Liver (tissue), 9 donors: ENCODE measurements around the gene CTNND1. TPM values are rescaled to one million over a fixed set of nuclear protein-coding genes. Genes with fewer than 3 reads are reported as not detected.

Source experiments
- DNase-seq: peaks from one replicate; pipeline ENCODE4 v3.0.0-alpha.2; 2017; ENCODE audit warnings: low spot score
- H3K27ac ChIP-seq, 2 donors: one replicate each; pipeline ENCODE4 v1.7.0; 2013; ENCODE audit warnings: inconsistent platforms in 2 of 2, low read length in 2 of 2, control low read depth in 1 of 2, low read depth in 1 of 2, mild to moderate bottlenecking in 1 of 2
- H3K27me3 ChIP-seq, 4 donors: one replicate each; pipeline versions ENCODE4 v1.6.1 to v1.7.0; 2013; ENCODE audit warnings: low read length in 3 of 4, inconsistent platforms in 1 of 4, mild to moderate bottlenecking in 1 of 4, moderate library complexity in 1 of 4; ENCODE audit not compliant: control insufficient read depth in 4 of 4, insufficient read depth in 4 of 4
- H3K36me3 ChIP-seq, 4 donors: one replicate each; pipeline versions ENCODE4 v1.6.1 to v1.7.0; 2013; ENCODE audit warnings: low read length in 3 of 4, mild to moderate bottlenecking in 3 of 4, low read depth in 1 of 4, moderate library complexity in 1 of 4; ENCODE audit not compliant: control insufficient read depth in 4 of 4, insufficient read depth in 3 of 4
- H3K4me1 ChIP-seq, 4 donors: one replicate each; pipeline versions ENCODE4 v1.6.1 to v1.7.0; 2013; ENCODE audit warnings: low read length in 3 of 4, mild to moderate bottlenecking in 3 of 4, moderate library complexity in 1 of 4; ENCODE audit not compliant: control insufficient read depth in 4 of 4, insufficient read depth in 4 of 4
- H3K4me3 ChIP-seq, 3 donors: one replicate each; pipeline versions ENCODE4 v1.6.1 to v1.7.0; 2013; ENCODE audit warnings: low read length in 3 of 3, control low read depth in 1 of 3, low read depth in 1 of 3, mild to moderate bottlenecking in 1 of 3
- H3K9ac ChIP-seq, 2 donors: one replicate each; pipeline ENCODE4 v1.7.0; 2013; ENCODE audit warnings: low read length in 2 of 2, mild to moderate bottlenecking in 2 of 2, moderate library complexity in 2 of 2, control low read depth in 1 of 2, low read depth in 1 of 2
- H3K9me3 ChIP-seq, 4 donors: one replicate each; pipeline versions ENCODE4 v1.6.1 to v1.7.0; 2013; ENCODE audit warnings: low read length in 3 of 4; ENCODE audit not compliant: control insufficient read depth in 4 of 4
- CTCF ChIP-seq: fragments of 150-350 bp; IDR thresholded peaks from 2 replicates; pipeline ENCODE4 v1.5.1; 2017; ENCODE audit warnings: improper control_type of control experiment, low read depth, low read length; ENCODE audit not compliant: missing input control
- EGR1 ChIP-seq, 2 donors: IDR thresholded peaks; 2 replicates each; pipeline ENCODE4 v1.6.1; 2016 to 2018; ENCODE audit warnings: antibody characterized with exemption in 2 of 2, low read depth in 2 of 2
- FOXA1 ChIP-seq: IDR thresholded peaks from 2 replicates; pipeline ENCODE4 v1.6.1; 2016; ENCODE audit warnings: antibody characterized with exemption
- FOXA2 ChIP-seq: IDR thresholded peaks from 2 replicates; pipeline ENCODE4 v1.6.1; 2016; ENCODE audit warnings: antibody characterized with exemption
- GABPA ChIP-seq, 2 donors: IDR thresholded peaks in 1 of 2; conservative IDR thresholded peaks in 1 of 2; 2 replicates each; pipeline ENCODE4 v1.6.1; 2016; ENCODE audit warnings: antibody characterized with exemption in 2 of 2, mild to moderate bottlenecking in 1 of 2, moderate library complexity in 1 of 2
- HNF4A ChIP-seq, 2 donors: conservative IDR thresholded peaks; 2 replicates each; pipeline ENCODE4 v1.6.1; 2016; ENCODE audit warnings: antibody characterized with exemption in 2 of 2, mild to moderate bottlenecking in 2 of 2
- HNF4G ChIP-seq: IDR thresholded peaks from 2 replicates; pipeline ENCODE4 v1.6.1; 2016; ENCODE audit warnings: antibody characterized with exemption
- JUND ChIP-seq, 2 donors: IDR thresholded peaks; 2 replicates each; pipeline ENCODE4 v1.6.1; 2016; ENCODE audit warnings: antibody characterized with exemption in 2 of 2
- MAX ChIP-seq: IDR thresholded peaks from 2 replicates; pipeline ENCODE4 v1.6.1; 2016; ENCODE audit warnings: antibody characterized with exemption
- NR2F2 ChIP-seq: IDR thresholded peaks from 2 replicates; pipeline ENCODE4 v1.6.1; 2016; ENCODE audit warnings: antibody characterized with exemption
- RAD21 ChIP-seq, 2 donors: IDR thresholded peaks; 2 replicates each; pipeline ENCODE4 v1.6.1; 2016; ENCODE audit warnings: antibody characterized with exemption in 2 of 2, mild to moderate bottlenecking in 2 of 2
- REST ChIP-seq: IDR thresholded peaks from 2 replicates; pipeline ENCODE4 v1.6.1; 2016; ENCODE audit warnings: antibody characterized with exemption, mild to moderate bottlenecking
- RXRA ChIP-seq, 2 donors: IDR thresholded peaks; 2 replicates each; pipeline ENCODE4 v1.6.1; 2017 to 2018; ENCODE audit warnings: antibody characterized with exemption in 2 of 2, mild to moderate bottlenecking in 1 of 2
- SP1 ChIP-seq: IDR thresholded peaks from 2 replicates; pipeline ENCODE4 v1.6.1; 2018; ENCODE audit warnings: antibody characterized with exemption, mild to moderate bottlenecking
- TAF1 ChIP-seq: conservative IDR thresholded peaks from 2 replicates; pipeline ENCODE4 v1.6.1; 2016; ENCODE audit warnings: antibody characterized with exemption, mild to moderate bottlenecking
- YY1 ChIP-seq: IDR thresholded peaks from 2 replicates; pipeline ENCODE4 v1.6.1; 2016; ENCODE audit warnings: antibody characterized with exemption, mild to moderate bottlenecking
- WGBS: extraction: QIAGEN DNeasy Blood & Tissue Kit; methylation state at CpG from one replicate; pipeline ENCODE4 v1.1.7; 2013; 5-methylcytosine and 5-hydroxymethylcytosine counted together
- polyA plus RNA-seq, 2 donors: library from polyadenylated mRNA; stranded (reverse) in 1 of 2; unstranded in 1 of 2; fragments of 200-250 nt in 1 of 2; fragments of >200 nt in 1 of 2; fragmentation: Nextera tagmentation in 1 of 2; extraction: Ambion mirVana in 1 of 2; gene quantifications; one replicate each; pipeline versions ENCODE4 v1.2.1 to v1.2.3, GENCODE V29; 2013 to 2015
- total RNA-seq, 2 donors: library from RNA; depleted of rRNA; stranded (reverse); fragments of >200 nt; gene quantifications; one replicate each; pipeline ENCODE4 v1.2.3, GENCODE V29; 2014
- TF ChIP-seq, protein P1 (sequence below): IDR thresholded peaks from 2 replicates; pipeline ENCODE4 v1.6.1; 2016; ENCODE audit warnings: antibody characterized with exemption
- TF ChIP-seq, protein P2 (sequence below): IDR thresholded peaks from 2 replicates; pipeline ENCODE4 v1.6.1; 2016; ENCODE audit warnings: antibody characterized with exemption
- donor health status: healthy.
- donor health status: healthy.
- donor health status: healthy.
- donor health status: healthy.
- donor health status: healthy.

The CTNND1 gene
- total and polyA plus RNA-seq, 4 donors: 21.5 to 97.1 (median 58.0) TPM

DNA sequence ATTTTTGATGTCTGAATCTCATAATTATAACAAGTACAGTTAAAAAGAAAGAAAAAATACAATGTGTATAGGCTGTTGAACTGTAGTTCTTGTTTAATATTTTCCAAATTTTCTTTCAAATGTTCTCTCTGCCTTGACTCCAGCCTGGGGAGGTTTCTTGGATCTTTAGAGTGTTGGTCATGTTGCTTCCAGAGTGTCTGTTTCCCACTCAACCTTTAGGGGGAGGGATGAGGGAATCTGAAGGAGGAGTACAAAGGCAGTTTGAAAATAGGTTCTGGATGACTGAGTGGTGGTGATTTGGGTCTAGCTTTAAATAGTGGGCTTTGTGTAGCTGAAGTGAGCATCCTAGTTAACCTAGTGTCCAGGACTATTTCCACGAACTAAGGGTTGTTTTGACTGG lies 2.0 kb downstream of the CTNND1 start:
- Histone ChIP-seq H3K27me3 (no peaks in the 10 kb centered on the region), H3K4me1 (peaks cover 5 to 37% (median 28%) of the 10 kb centered on the region in 4 donors), H3K36me3 (no peaks in the 10 kb centered on the region), H3K9me3 (no peaks in the 10 kb centered on the region), H3K27ac (peak overlapping the region in 1 of 2 donors; percentile 2), H3K9ac (peak overlapping the region; percentile 95 to 100), H3K4me3 (peak overlapping the region; percentile 74 to 95 (median 91))
- WGBS: 8% methylated on average over 1 of the region's 1 CpG
- TF ChIP-seq CTCF: peak; percentile 15
- no peak for TF ChIP-seq YY1
- no peak for TF ChIP-seq MAX
- TF ChIP-seq EGR1 (IDR thresholded peaks at IDR 0.05; ENCODE audit: low read depth in 2 of 2): no peak
- TF ChIP-seq RAD21 (IDR thresholded peaks at IDR 0.05): peak in 1 of 2 donors; percentile 50
- TF ChIP-seq TAF1: no peak
- TF ChIP-seq, protein P1, sequence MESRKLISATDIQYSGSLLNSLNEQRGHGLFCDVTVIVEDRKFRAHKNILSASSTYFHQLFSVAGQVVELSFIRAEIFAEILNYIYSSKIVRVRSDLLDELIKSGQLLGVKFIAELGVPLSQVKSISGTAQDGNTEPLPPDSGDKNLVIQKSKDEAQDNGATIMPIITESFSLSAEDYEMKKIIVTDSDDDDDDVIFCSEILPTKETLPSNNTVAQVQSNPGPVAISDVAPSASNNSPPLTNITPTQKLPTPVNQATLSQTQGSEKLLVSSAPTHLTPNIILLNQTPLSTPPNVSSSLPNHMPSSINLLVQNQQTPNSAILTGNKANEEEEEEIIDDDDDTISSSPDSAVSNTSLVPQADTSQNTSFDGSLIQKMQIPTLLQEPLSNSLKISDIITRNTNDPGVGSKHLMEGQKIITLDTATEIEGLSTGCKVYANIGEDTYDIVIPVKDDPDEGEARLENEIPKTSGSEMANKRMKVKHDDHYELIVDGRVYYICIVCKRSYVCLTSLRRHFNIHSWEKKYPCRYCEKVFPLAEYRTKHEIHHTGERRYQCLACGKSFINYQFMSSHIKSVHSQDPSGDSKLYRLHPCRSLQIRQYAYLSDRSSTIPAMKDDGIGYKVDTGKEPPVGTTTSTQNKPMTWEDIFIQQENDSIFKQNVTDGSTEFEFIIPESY: no peak
- no peak for TF ChIP-seq HNF4A (conservative IDR thresholded peaks at IDR 0.05)
- no peak for TF ChIP-seq GABPA (IDR thresholded peaks at IDR 0.05 in 1 of 2, conservative IDR thresholded peaks at IDR 0.05 in 1 of 2)
- TF ChIP-seq HNF4G: no peak
- no peak for TF ChIP-seq JUND (IDR thresholded peaks at IDR 0.05)
- TF ChIP-seq FOXA2: no peak
- no peak for DNase-seq

GRCh38 chr11:57764021-57764420 lies 2.4 kb downstream of the CTNND1 start:
- Histone ChIP-seq H3K36me3 (no peaks in the 10 kb centered on the region), H3K27ac (peak overlapping the region; percentile 2 to 19), H3K4me1 (peaks cover 7 to 37% (median 28%) of the 10 kb centered on the region in 4 donors), H3K9ac (peak overlapping the region; percentile 34 to 100), H3K27me3 (no peaks in the 10 kb centered on the region), H3K4me3 (peak overlapping the region; percentile 18 to 95 (median 74)), H3K9me3 (no peaks in the 10 kb centered on the region)
- no peak for TF ChIP-seq NR2F2
- TF ChIP-seq HNF4A (conservative IDR thresholded peaks at IDR 0.05): no peak
- no peak for TF ChIP-seq FOXA2
- no peak for TF ChIP-seq JUND (IDR thresholded peaks at IDR 0.05)
- no peak for TF ChIP-seq MAX
- no peak for TF ChIP-seq CTCF
- TF ChIP-seq REST: no peak
- no peak for TF ChIP-seq RAD21 (IDR thresholded peaks at IDR 0.05)
- no peak for TF ChIP-seq GABPA (IDR thresholded peaks at IDR 0.05 in 1 of 2, conservative IDR thresholded peaks at IDR 0.05 in 1 of 2)
- TF ChIP-seq, protein P2, sequence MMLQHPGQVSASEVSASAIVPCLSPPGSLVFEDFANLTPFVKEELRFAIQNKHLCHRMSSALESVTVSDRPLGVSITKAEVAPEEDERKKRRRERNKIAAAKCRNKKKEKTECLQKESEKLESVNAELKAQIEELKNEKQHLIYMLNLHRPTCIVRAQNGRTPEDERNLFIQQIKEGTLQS: no peak
- no peak for TF ChIP-seq HNF4G
- TF ChIP-seq FOXA1: no peak
- no peak for TF ChIP-seq TAF1
- no peak for TF ChIP-seq YY1
- TF ChIP-seq, protein P1: no peak
- TF ChIP-seq EGR1 (IDR thresholded peaks at IDR 0.05; ENCODE audit: low read depth in 2 of 2): no peak
- no peak for TF ChIP-seq RXRA (IDR thresholded peaks at IDR 0.05)
- no peak for TF ChIP-seq SP1
- 30% methylated on average over 4 of the region's 4 CpGs for WGBS
- DNase-seq: no peak
